HCT116 (cell line): ENCODE data around the gene SEC16A. TPM values are rescaled to one million over a fixed set of nuclear protein-coding genes. Genes with fewer than 3 reads are reported as not detected.

ENCODE experiments used
- ATAC-seq: fragments of 200-7000 bp; cut with Tn5 transposase; 2 replicates; pipeline ENCODE4 v1.9.1; 2020; ENCODE audit warnings: mild to moderate bottlenecking, moderate library complexity
- BruUV-seq: library from RNA; stranded (reverse); fragments of 400-500 nt; replicated peaks from 2 replicates; lab custom pipeline; 2021; lab: Mats Ljungman, UMichigan
- CTCF ChIA-PET: fragments of 300-600 bp; sonication (Branson Sonifier 250); formaldehyde crosslinking; loops from one replicate; lab custom pipeline; 2021; ENCODE audit warnings: antibody characterized with exemption; lab: Charles Lee
- POLR2A ChIA-PET: fragments of 300-600, 350-600 bp; sonication (Branson Sonifier 250); formaldehyde crosslinking; loops from one replicate; lab custom pipeline; 2021; ENCODE audit warnings: antibody characterized with exemption; lab: Charles Lee
- RAD21 ChIA-PET, 2 experiments: fragments of 300-600 bp; sonication (Branson Sonifier 250); formaldehyde crosslinking; loops; one replicate each; lab custom pipeline; 2023; ENCODE audit warnings: low total read pairs in 2 of 2; ENCODE audit not compliant: uncharacterized antibody in 2 of 2, unreplicated experiment in 2 of 2, low non-redundant PET in 1 of 2; lab: Charles Lee
- DNase-seq: peaks from one replicate; pipeline ENCODE4 v3.0.0-alpha.2; 2010; ENCODE audit warnings: low read depth, low spot score
- H2AFZ ChIP-seq: fragments of 200-600 bp; shearing (Covaris generic), sonication (generic); 2 replicates; pipeline ENCODE4 v1.6.1; 2017; ENCODE audit warnings: low read depth, mixed run types, mixed read lengths, antibody characterized with exemption, low read length; ENCODE audit not compliant: poor library complexity, severe bottlenecking
- H3K27ac ChIP-seq: 2 replicates; pipeline ENCODE4 v1.5.1; 2012; ENCODE audit warnings: low read depth, low read length
- H3K27me3 ChIP-seq: fragments of 200-600 bp; sonication (generic); 2 replicates; pipeline ENCODE4 v1.6.1; 2016; ENCODE audit warnings: mixed run types, low read length, mixed read lengths; ENCODE audit not compliant: insufficient read depth
- H3K36me3 ChIP-seq, 2 experiments: fragments of 200-500 bp in 1 of 2; fragments of 200-600 bp in 1 of 2; sonication (Bioruptor generic) in 1 of 2; sonication (generic) in 1 of 2; 2 replicates each; pipeline versions ENCODE4 v1.5.1 to v1.6.1; 2014 to 2016; ENCODE audit warnings: low read length in 2 of 2, inconsistent platforms in 1 of 2, mixed read lengths in 1 of 2, mixed run types in 1 of 2; ENCODE audit not compliant: insufficient read depth in 2 of 2, control insufficient read depth in 1 of 2
- H3K4me1 ChIP-seq, 2 experiments: fragments of 200-600 bp in 1 of 2; sonication (generic) in 1 of 2; 2 replicates each; pipeline versions ENCODE4 v1.5.1 to v1.6.1; 2012 to 2017; ENCODE audit warnings: low read length in 2 of 2, inconsistent platforms in 1 of 2, mild to moderate bottlenecking in 1 of 2, mixed read lengths in 1 of 2, mixed run types in 1 of 2, moderate library complexity in 1 of 2; ENCODE audit not compliant: insufficient read depth in 2 of 2, control insufficient read depth in 1 of 2
- H3K4me2 ChIP-seq: fragments of 200-600 bp; sonication (generic); 2 replicates; pipeline ENCODE4 v1.6.1; 2017; ENCODE audit warnings: mixed run types, low read length, mixed read lengths
- H3K4me3 ChIP-seq, 2 experiments: fragments of 200-600 bp in 1 of 2; sonication (generic) in 1 of 2; replicated peaks in 1 of 2; 2 replicates each; pipeline ENCODE4 v1.5.1; 2011 to 2016; ENCODE audit warnings: low read length in 2 of 2, control low read depth in 1 of 2, low read depth in 1 of 2, mild to moderate bottlenecking in 1 of 2, mixed read lengths in 1 of 2, mixed run types in 1 of 2
- H3K79me2 ChIP-seq: fragments of 200-600 bp; sonication (generic); 2 replicates; pipeline ENCODE4 v1.6.1; 2017; ENCODE audit warnings: mild to moderate bottlenecking, mixed run types, low read length, moderate library complexity, mixed read lengths; ENCODE audit not compliant: insufficient read depth
- H3K9ac ChIP-seq: fragments of 200-600 bp; sonication (generic); 2 replicates; pipeline ENCODE4 v1.6.1; 2016; ENCODE audit warnings: low read length, mixed read lengths
- H3K9me2 ChIP-seq: fragments of 200-600 bp; sonication (generic), shearing (Covaris generic); 2 replicates; pipeline ENCODE4 v1.6.1; 2017; ENCODE audit warnings: mixed run types, mild to moderate bottlenecking, moderate library complexity; ENCODE audit not compliant: insufficient read depth
- H3K9me3 ChIP-seq, 2 experiments: fragments of 200-500 bp in 1 of 2; fragments of 200-600 bp in 1 of 2; sonication (Bioruptor generic) in 1 of 2; sonication (generic) in 1 of 2; 2 replicates each; pipeline ENCODE4 v1.6.1; 2014 to 2017; ENCODE audit warnings: low read length in 2 of 2, mixed read lengths in 2 of 2, inconsistent platforms in 1 of 2, low read depth in 1 of 2, mild to moderate bottlenecking in 1 of 2, mixed run types in 1 of 2, moderate library complexity in 1 of 2; ENCODE audit not compliant: control insufficient read depth in 1 of 2, insufficient read depth in 1 of 2
- H4K20me1 ChIP-seq: fragments of 200-600 bp; sonication (generic), shearing (Covaris generic); 2 replicates; pipeline ENCODE4 v1.6.1; 2017; ENCODE audit warnings: mixed run types, mild to moderate bottlenecking, moderate library complexity; ENCODE audit not compliant: insufficient read depth
- CBX3 ChIP-seq: IDR thresholded peaks from 2 replicates; pipeline ENCODE4 v1.6.1; 2012; ENCODE audit warnings: low read depth
- CEBPB ChIP-seq: IDR thresholded peaks from 2 replicates; pipeline ENCODE4 v1.6.1; 2012; ENCODE audit warnings: low read depth
- EGR1 ChIP-seq: IDR thresholded peaks from 2 replicates; pipeline ENCODE4 v1.6.1; 2012; ENCODE audit warnings: low read depth
- EZH2 ChIP-seq: fragments of 200-600 bp; sonication (generic); IDR thresholded peaks from 2 replicates; pipeline ENCODE4 v1.6.1; 2017; ENCODE audit warnings: antibody characterized with exemption, mixed run types
- FOSL1 ChIP-seq: IDR thresholded peaks from 2 replicates; pipeline ENCODE4 v1.6.1; 2012; ENCODE audit warnings: low read depth
- JUND ChIP-seq: IDR thresholded peaks from 2 replicates; pipeline ENCODE4 v1.6.1; 2012
- POLR2A ChIP-seq: IDR thresholded peaks from 2 replicates; pipeline ENCODE4 v1.7.0; 2011; ENCODE audit warnings: borderline replicate concordance; ENCODE audit not compliant: insufficient read depth, insufficient read length; ENCODE audit errors: extremely low read depth
- RAD21 ChIP-seq: IDR thresholded peaks from 2 replicates; pipeline ENCODE4 v1.6.1; 2012; ENCODE audit warnings: low read depth, mild to moderate bottlenecking
- SIN3A ChIP-seq: IDR thresholded peaks from 2 replicates; pipeline ENCODE4 v1.6.1; 2012; ENCODE audit warnings: low read depth
- SP1 ChIP-seq: IDR thresholded peaks from 2 replicates; pipeline ENCODE4 v1.6.1; 2012; ENCODE audit warnings: low read depth
- SRF ChIP-seq: IDR thresholded peaks from 2 replicates; pipeline ENCODE4 v1.6.1; 2012; ENCODE audit warnings: low read depth
- TCF7L2 ChIP-seq: IDR thresholded peaks from 2 replicates; pipeline ENCODE4 v1.7.0; 2011; ENCODE audit warnings: borderline replicate concordance, inconsistent platforms; ENCODE audit not compliant: insufficient read depth, insufficient read length; ENCODE audit errors: extremely low read depth
- YY1 ChIP-seq: IDR thresholded peaks from 2 replicates; pipeline ENCODE4 v1.6.1; 2011; ENCODE audit warnings: low read length, low read depth, moderate library complexity, mild to moderate bottlenecking; ENCODE audit not compliant: insufficient replicate concordance; ENCODE audit errors: extremely low read depth
- ZFX ChIP-seq: fragments of 450-650 bp; IDR thresholded peaks from 2 replicates; pipeline ENCODE4 v1.6.1; 2017
- ZNF274 ChIP-seq: fragments of 200-500 bp; sonication (Bioruptor generic); IDR thresholded peaks from 2 replicates; pipeline ENCODE4 v1.6.1; 2014; ENCODE audit warnings: mild to moderate bottlenecking, low read depth, low read length, inconsistent platforms
- intact Hi-C: fragments of 100-400 bp; cut with micrococcal nuclease; formaldehyde crosslinking; loops from 2 replicates; pipeline ENCODE4 v1.10.0; 2022
- total RNA-seq: library from RNA; stranded (reverse); gene quantifications from one replicate; pipeline ENCODE4 v1.2.1, GENCODE V29; 2021; ENCODE audit not compliant: unreplicated experiment
- TF ChIP-seq, protein P1 (sequence below): IDR thresholded peaks from 2 replicates; pipeline ENCODE4 v1.6.1; 2012; ENCODE audit warnings: low read depth
- TF ChIP-seq, protein P2 (sequence below): IDR thresholded peaks from 2 replicates; pipeline ENCODE4 v1.6.1; 2012
- TF ChIP-seq, protein P3 (sequence below): IDR thresholded peaks from 2 replicates; pipeline ENCODE4 v1.6.1; 2011; ENCODE audit warnings: mild to moderate bottlenecking, low read length, moderate library complexity; ENCODE audit not compliant: insufficient replicate concordance; ENCODE audit errors: extremely low read depth

Gene SEC16A
- total RNA-seq, 1 experiment from 2014 or later: 49.8 TPM

DNA sequence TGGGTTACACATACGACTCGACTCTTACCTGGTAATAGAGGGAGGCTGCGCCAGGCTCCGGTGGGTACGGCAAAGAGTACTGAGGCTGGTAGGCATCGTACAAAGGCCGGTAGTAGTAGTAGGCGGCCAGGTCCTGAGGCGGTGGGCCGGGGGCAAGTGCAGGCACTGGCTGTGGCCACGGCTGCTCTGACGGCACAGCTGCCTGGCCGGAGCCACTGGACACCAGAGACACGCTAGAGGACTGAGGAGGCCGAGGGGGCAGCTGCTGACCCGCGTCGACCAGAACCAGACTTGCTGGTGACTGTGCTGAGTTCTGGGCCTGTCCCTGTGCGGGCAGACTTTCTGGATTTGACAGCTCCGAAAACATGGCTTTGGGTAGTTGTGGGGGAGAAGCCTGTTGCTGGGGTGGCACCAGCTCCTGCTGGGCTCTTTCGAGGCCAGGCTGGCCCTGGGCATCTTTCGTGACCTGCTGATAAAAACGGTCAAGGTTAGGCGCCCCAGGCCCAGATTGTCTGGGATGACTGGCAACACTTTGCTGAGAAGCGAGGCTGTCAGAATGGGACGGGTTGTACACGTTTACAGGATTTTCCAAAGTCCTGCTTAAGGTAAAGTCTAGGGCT, 8.7 kb downstream of the SEC16A start:
- no peak overlapping the region for H3K9ac ChIP-seq
- ChIA-PET POLR2A (no interaction called here), RAD21 (no interaction called here)

More for the DNA sequence above, 8.7 kb downstream of the SEC16A start:
- Histone ChIP-seq H3K9me2 (no peaks in the 10 kb centered on the region), H3K27me3 (no peaks in the 10 kb centered on the region), H3K79me2 (peaks cover 96% of the 10 kb centered on the region), H4K20me1 (no peaks in the 10 kb centered on the region), H3K4me3 (no peak overlapping the region), H3K9me3 (no peaks in the 10 kb centered on the region), H3K36me3 (peaks cover 56 to 81% of the 10 kb centered on the region in 2 experiments), H3K4me1 (no peaks in the 10 kb centered on the region), H3K27ac (no peak overlapping the region; the same call in 1 of the 2 replicates), H2AFZ (no peak overlapping the region), H3K4me2 (no peak overlapping the region)
- DNase-seq: no peak
- intact Hi-C loops: no loop called here
- CTCF ChIA-PET: no interaction called here
- no peak for ATAC-seq
- BruUV-seq: no TSS peak
- TF ChIP-seq EZH2 (no peak), RAD21 (no peak), CBX3 (no peak), YY1 (no peak), CEBPB (no peak), ZFX (no peak), SP1 (no peak), JUND (no peak), EGR1 (no peak), TCF7L2 (no peak), FOSL1 (no peak), SIN3A (no peak), POLR2A (no peak), ZNF274 (no peak), SRF (no peak)
- TF ChIP-seq, protein P1, sequence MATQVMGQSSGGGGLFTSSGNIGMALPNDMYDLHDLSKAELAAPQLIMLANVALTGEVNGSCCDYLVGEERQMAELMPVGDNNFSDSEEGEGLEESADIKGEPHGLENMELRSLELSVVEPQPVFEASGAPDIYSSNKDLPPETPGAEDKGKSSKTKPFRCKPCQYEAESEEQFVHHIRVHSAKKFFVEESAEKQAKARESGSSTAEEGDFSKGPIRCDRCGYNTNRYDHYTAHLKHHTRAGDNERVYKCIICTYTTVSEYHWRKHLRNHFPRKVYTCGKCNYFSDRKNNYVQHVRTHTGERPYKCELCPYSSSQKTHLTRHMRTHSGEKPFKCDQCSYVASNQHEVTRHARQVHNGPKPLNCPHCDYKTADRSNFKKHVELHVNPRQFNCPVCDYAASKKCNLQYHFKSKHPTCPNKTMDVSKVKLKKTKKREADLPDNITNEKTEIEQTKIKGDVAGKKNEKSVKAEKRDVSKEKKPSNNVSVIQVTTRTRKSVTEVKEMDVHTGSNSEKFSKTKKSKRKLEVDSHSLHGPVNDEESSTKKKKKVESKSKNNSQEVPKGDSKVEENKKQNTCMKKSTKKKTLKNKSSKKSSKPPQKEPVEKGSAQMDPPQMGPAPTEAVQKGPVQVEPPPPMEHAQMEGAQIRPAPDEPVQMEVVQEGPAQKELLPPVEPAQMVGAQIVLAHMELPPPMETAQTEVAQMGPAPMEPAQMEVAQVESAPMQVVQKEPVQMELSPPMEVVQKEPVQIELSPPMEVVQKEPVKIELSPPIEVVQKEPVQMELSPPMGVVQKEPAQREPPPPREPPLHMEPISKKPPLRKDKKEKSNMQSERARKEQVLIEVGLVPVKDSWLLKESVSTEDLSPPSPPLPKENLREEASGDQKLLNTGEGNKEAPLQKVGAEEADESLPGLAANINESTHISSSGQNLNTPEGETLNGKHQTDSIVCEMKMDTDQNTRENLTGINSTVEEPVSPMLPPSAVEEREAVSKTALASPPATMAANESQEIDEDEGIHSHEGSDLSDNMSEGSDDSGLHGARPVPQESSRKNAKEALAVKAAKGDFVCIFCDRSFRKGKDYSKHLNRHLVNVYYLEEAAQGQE: no peak
- TF ChIP-seq, protein P2, sequence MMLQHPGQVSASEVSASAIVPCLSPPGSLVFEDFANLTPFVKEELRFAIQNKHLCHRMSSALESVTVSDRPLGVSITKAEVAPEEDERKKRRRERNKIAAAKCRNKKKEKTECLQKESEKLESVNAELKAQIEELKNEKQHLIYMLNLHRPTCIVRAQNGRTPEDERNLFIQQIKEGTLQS: no peak
- TF ChIP-seq, protein P3, sequence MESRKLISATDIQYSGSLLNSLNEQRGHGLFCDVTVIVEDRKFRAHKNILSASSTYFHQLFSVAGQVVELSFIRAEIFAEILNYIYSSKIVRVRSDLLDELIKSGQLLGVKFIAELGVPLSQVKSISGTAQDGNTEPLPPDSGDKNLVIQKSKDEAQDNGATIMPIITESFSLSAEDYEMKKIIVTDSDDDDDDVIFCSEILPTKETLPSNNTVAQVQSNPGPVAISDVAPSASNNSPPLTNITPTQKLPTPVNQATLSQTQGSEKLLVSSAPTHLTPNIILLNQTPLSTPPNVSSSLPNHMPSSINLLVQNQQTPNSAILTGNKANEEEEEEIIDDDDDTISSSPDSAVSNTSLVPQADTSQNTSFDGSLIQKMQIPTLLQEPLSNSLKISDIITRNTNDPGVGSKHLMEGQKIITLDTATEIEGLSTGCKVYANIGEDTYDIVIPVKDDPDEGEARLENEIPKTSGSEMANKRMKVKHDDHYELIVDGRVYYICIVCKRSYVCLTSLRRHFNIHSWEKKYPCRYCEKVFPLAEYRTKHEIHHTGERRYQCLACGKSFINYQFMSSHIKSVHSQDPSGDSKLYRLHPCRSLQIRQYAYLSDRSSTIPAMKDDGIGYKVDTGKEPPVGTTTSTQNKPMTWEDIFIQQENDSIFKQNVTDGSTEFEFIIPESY: no peak
